ENCODE data around the gene TMTC2.

GRCh38 chr12:83042441-83043200 is 355.9 kb downstream of the TMTC2 start:
- TF ChIP-seq CTCF (tag by site-specific recombination; IDR thresholded peaks at IDR 0.05) (no peak), PRDM4 (tag by site-specific recombination; IDR thresholded peaks at IDR 0.05) (no peak), MEIS1 (CRISPR knock-in tag; IDR thresholded peaks at IDR 0.05; ENCODE audit: borderline replicate concordance) (no peak), BCL11A (tag by site-specific recombination; IDR thresholded peaks at IDR 0.05; ENCODE audit: low read depth) (no peak), ATF2 (tag by site-specific recombination; IDR thresholded peaks at IDR 0.05; ENCODE audit: low read depth) (no peak), ZBTB49 (tag by site-specific recombination; IDR thresholded peaks at IDR 0.05; ENCODE audit: low read depth) (no peak), ELK4 (IDR thresholded peaks at IDR 0.05; ENCODE audit: borderline replicate concordance, low read depth, low read length) (no peak), ZBTB7A (tag by site-specific recombination; IDR thresholded peaks at IDR 0.05; ENCODE audit: low read depth) (no peak)
